Measurements from ENCODE around the gene RMC1.
"Not testable (repeated sequence)": the region's sequence is repeated elsewhere in the genome, so short reads cannot be mapped to it uniquely, and the experiment has no call there.

Gene RMC1

DNA sequence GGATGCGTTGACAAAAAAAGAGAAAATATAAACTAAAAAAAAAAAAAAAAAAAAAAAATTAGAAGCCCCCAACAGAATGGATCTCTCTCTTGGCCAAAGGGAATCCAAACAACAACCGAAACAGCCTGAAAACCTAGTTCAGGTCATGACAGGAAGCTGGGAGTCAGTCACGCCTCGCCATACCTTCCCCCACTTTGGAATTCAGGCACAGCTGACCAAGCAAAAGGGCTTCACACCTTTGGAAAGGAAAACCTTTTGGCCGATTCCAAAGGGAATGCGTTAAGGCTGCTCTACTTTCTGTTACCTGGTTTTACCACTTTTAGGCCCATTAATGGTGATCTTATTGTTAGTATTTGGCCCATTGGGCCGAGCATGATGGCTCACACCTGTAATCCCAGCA, 17.9 kb upstream of the RMC1 start:
- Histone ChIP-seq H3K9ac (ENCODE audit: low read length) (no peak overlapping the region), H3K4me3 (ENCODE audit: insufficient read depth, low read length, poor library complexity, severe bottlenecking) (no peak overlapping the region), H3K4me2 (ENCODE audit: low read depth, low read length, poor library complexity, severe bottlenecking) (no peak overlapping the region)

DNA sequence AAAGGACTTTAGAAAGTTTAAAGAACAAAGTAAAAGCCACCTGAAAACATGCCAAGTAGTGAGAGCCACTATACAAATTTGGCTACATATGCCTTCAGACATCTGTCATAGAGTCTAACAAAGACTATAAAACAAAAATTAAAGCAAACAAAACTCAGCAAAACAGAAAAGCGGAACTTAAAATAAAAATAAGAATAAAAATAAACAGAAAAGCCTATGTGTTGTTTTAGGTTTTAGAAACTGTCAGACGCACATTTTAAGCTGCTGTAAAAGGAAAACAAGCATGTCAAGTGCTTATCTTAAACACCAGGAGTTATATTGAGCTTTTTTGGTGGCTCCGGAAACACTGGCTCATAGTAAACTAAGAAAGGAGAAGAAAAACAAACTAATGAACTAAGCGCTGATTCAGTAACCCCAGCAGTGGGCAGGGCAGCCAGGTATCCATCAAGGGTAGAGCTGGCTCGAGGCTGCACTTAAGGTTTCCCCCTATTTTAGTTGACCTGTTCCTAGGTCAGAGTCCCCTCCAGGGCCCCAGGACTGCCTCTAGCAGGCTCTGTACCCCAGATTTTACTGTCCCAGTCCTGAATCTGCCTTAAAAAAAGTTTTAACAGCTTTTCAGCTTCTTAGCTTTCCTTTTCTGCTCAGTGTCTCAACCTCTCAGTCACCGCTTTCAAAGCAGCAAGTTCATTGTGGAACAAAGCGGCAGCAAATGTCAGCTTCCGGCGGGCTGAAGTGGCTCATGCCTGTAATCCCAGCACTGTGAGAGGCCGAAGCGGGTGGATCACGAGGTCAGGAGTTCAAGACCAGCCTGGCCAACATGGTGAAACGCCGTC, 15.4 kb upstream of the RMC1 start:
- Histone ChIP-seq H4K20me1 (ENCODE audit: low read depth, low read length) (no peaks in the 10 kb centered on the region), H3K9me3 (ENCODE audit: insufficient read depth, low read length) (peaks cover 4% of the 10 kb centered on the region; the same call in 1 of the 2 replicates), H3K9me2 (replicated peaks; ENCODE audit: insufficient read depth, low read length) (no peaks in the 10 kb centered on the region), H2AFZ (ENCODE audit: low read depth, low read length, severe bottlenecking) (peak overlapping the region; percentile 73), H3K4me3 (ENCODE audit: insufficient read depth, low read length, poor library complexity, severe bottlenecking) (peak overlapping the region; percentile 53), H3K79me2 (ENCODE audit: insufficient read depth, low read length) (no peaks in the 10 kb centered on the region), H3K27ac (ENCODE audit: low read depth, low read length) (peak overlapping the region; percentile 96), H3K9ac (ENCODE audit: low read length) (peak overlapping the region; percentile 61), H3F3A (ENCODE audit: insufficient read depth) (peaks cover 62% of the 10 kb centered on the region), H3K27me3 (ENCODE audit: low read length) (no peaks in the 10 kb centered on the region), H3K36me3 (ENCODE audit: low read length) (peaks cover 9% of the 10 kb centered on the region; the same call in 1 of the 2 replicates), H3K4me2 (ENCODE audit: low read depth, low read length, poor library complexity, severe bottlenecking) (peak overlapping the region; percentile 83)
- no peak for TF ChIP-seq EZH2phosphoT487 (conservative IDR thresholded peaks at IDR 0.05; ENCODE audit: low read length)
- TF ChIP-seq, protein P1, sequence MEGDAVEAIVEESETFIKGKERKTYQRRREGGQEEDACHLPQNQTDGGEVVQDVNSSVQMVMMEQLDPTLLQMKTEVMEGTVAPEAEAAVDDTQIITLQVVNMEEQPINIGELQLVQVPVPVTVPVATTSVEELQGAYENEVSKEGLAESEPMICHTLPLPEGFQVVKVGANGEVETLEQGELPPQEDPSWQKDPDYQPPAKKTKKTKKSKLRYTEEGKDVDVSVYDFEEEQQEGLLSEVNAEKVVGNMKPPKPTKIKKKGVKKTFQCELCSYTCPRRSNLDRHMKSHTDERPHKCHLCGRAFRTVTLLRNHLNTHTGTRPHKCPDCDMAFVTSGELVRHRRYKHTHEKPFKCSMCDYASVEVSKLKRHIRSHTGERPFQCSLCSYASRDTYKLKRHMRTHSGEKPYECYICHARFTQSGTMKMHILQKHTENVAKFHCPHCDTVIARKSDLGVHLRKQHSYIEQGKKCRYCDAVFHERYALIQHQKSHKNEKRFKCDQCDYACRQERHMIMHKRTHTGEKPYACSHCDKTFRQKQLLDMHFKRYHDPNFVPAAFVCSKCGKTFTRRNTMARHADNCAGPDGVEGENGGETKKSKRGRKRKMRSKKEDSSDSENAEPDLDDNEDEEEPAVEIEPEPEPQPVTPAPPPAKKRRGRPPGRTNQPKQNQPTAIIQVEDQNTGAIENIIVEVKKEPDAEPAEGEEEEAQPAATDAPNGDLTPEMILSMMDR (IDR thresholded peaks at IDR 0.05; ENCODE audit: insufficient read depth, low read length, poor library complexity, severe bottlenecking) = no peak

More for the DNA sequence above, 17.9 kb upstream of the RMC1 start:
- peaks cover 80% of the 10 kb centered on the region for H3F3A ChIP-seq (ENCODE audit: insufficient read depth)
- H4K20me1 ChIP-seq (ENCODE audit: low read depth, low read length) = no peaks in the 10 kb centered on the region
- H3K79me2 ChIP-seq (ENCODE audit: insufficient read depth, low read length) = no peaks in the 10 kb centered on the region
- peak overlapping the region; percentile 46; the same call in 1 of the 2 replicates for H3K27ac ChIP-seq (ENCODE audit: low read depth, low read length)
- TF ChIP-seq EZH2phosphoT487 (conservative IDR thresholded peaks at IDR 0.05; ENCODE audit: low read length) = no peak
- TF ChIP-seq, protein P1 (IDR thresholded peaks at IDR 0.05; ENCODE audit: insufficient read depth, low read length, poor library complexity, severe bottlenecking) = no peak
- no peaks in the 10 kb centered on the region for H3K27me3 ChIP-seq (ENCODE audit: low read length)
- no peaks in the 10 kb centered on the region for H3K9me2 ChIP-seq (replicated peaks; ENCODE audit: insufficient read depth, low read length)
- no peak overlapping the region for H2AFZ ChIP-seq (ENCODE audit: low read depth, low read length, severe bottlenecking)
- H3K36me3 ChIP-seq (ENCODE audit: low read length) = peaks cover 26% of the 10 kb centered on the region
- peaks cover 3% of the 10 kb centered on the region; the same call in 1 of the 2 replicates for H3K9me3 ChIP-seq (ENCODE audit: insufficient read depth, low read length)

GRCh38 chr18:23489586-23489985, 13.7 kb upstream of the RMC1 start:
- not testable (repeated sequence) for H3K9me2 ChIP-seq (replicated peaks; ENCODE audit: insufficient read depth, low read length); H3K36me3 ChIP-seq (ENCODE audit: low read length); H3K9me3 ChIP-seq (ENCODE audit: insufficient read depth, low read length); H3K27me3 ChIP-seq (ENCODE audit: low read length); H4K20me1 ChIP-seq (ENCODE audit: low read depth, low read length); H2AFZ ChIP-seq (ENCODE audit: low read depth, low read length, severe bottlenecking); H3K79me2 ChIP-seq (ENCODE audit: insufficient read depth, low read length)
- Histone ChIP-seq H3K4me2 (ENCODE audit: low read depth, low read length, poor library complexity, severe bottlenecking) (peak overlapping the region; percentile 83), H3K9ac (ENCODE audit: low read length) (peak overlapping the region; percentile 24), H3K4me3 (ENCODE audit: insufficient read depth, low read length, poor library complexity, severe bottlenecking) (peak overlapping the region; percentile 53), H3F3A (ENCODE audit: insufficient read depth) (peaks cover 49% of the 10 kb centered on the region), H3K27ac (ENCODE audit: low read depth, low read length) (peak overlapping the region; percentile 96)

DNA sequence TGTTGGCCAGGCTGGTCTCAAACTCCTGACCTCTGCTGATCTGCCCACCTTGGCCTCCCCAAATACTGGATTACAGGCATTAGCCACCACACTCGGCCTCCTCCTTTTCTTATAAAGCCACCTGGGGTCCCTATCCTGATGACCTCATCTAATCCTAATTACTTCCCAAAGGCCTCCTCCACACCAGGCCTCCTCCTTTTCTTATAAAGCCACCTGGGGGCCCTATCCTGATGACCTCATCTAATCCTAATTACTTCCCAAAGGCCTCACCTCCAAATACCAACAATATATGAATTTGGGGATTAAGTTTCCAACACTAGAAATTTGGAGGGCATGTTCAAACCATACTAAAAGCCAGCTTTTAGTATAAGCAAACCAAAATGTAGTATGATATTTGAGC, 9.7 kb upstream of the RMC1 start:
- 0 out of 2 replicates have a peak, but pooled peaks cover 5% of the 10 kb centered on the region for H3K36me3 ChIP-seq (ENCODE audit: low read length)
- no peaks in the 10 kb centered on the region for H3K9me2 ChIP-seq (replicated peaks; ENCODE audit: insufficient read depth, low read length)
- no peak overlapping the region for H3K27ac ChIP-seq (ENCODE audit: low read depth, low read length)
- H2AFZ ChIP-seq (ENCODE audit: low read depth, low read length, severe bottlenecking) = no peak overlapping the region
- no peaks in the 10 kb centered on the region; the same call in 1 of the 2 replicates for H3K79me2 ChIP-seq (ENCODE audit: insufficient read depth, low read length)
- peaks cover 30% of the 10 kb centered on the region for H3F3A ChIP-seq (ENCODE audit: insufficient read depth)
- H3K9me3 ChIP-seq (ENCODE audit: insufficient read depth, low read length) = peaks cover 4% of the 10 kb centered on the region; the same call in 1 of the 2 replicates
- no peak overlapping the region for H3K4me3 ChIP-seq (ENCODE audit: insufficient read depth, low read length, poor library complexity, severe bottlenecking)
- no peaks in the 10 kb centered on the region for H3K27me3 ChIP-seq (ENCODE audit: low read length)
- no peaks in the 10 kb centered on the region for H4K20me1 ChIP-seq (ENCODE audit: low read depth, low read length)
- H3K9ac ChIP-seq (ENCODE audit: low read length) = no peak overlapping the region
- H3K4me2 ChIP-seq (ENCODE audit: low read depth, low read length, poor library complexity, severe bottlenecking) = no peak overlapping the region
- TF ChIP-seq, protein P1 (IDR thresholded peaks at IDR 0.05; ENCODE audit: insufficient read depth, low read length, poor library complexity, severe bottlenecking) = no peak
- TF ChIP-seq EZH2phosphoT487 (conservative IDR thresholded peaks at IDR 0.05; ENCODE audit: low read length) = no peak
